Activated naive CD8-positive, alpha-beta T cell treated with anti-CD3 and anti-CD28 coated beads for 36 hours (primary cell): ENCODE data around the gene RHO. TPM values are rescaled to one million over a fixed set of nuclear protein-coding genes. Genes with fewer than 3 reads are reported as not detected.

ENCODE experiments used
- DNase-seq: peaks from one replicate; pipeline ENCODE4 v3.0.0; 2021
- H3K27ac Mint-ChIP-seq: one replicate; pipeline ENCODE4 v1.8.0; 2022; ENCODE audit warnings: mild to moderate bottlenecking, moderate library complexity, mixed read lengths
- H3K27me3 Mint-ChIP-seq: one replicate; pipeline ENCODE4 v1.8.0; 2022; ENCODE audit warnings: mild to moderate bottlenecking, mixed read lengths
- H3K36me3 Mint-ChIP-seq: one replicate; pipeline ENCODE4 v1.8.0; 2021; ENCODE audit warnings: mild to moderate bottlenecking, mixed read lengths
- H3K4me1 Mint-ChIP-seq: one replicate; pipeline ENCODE4 v1.8.0; 2021; ENCODE audit warnings: mixed read lengths
- H3K4me3 Mint-ChIP-seq: one replicate; pipeline ENCODE4 v1.8.0; 2022; ENCODE audit warnings: mild to moderate bottlenecking, moderate library complexity, mixed read lengths
- H3K9me3 Mint-ChIP-seq: one replicate; pipeline ENCODE4 v1.8.0; 2022; ENCODE audit warnings: mixed read lengths
- total RNA-seq, 2 experiments: library from RNA; stranded (reverse); gene quantifications; one replicate each; pipeline ENCODE4 v1.2.3, GENCODE V29; 2021

Gene RHO
- total RNA-seq, 2 experiments from 2014 or later: not detected

- Mint-ChIP-seq H3K4me1 (no peaks in the 10 kb centered on the region), H3K36me3 (no peaks in the 10 kb centered on the region), H3K9me3 (no peaks in the 10 kb centered on the region), H3K27me3 (no peaks in the 10 kb centered on the region), H3K4me3 (no peak overlapping the region), H3K27ac (no peak overlapping the region)
- DNase-seq: no peak
Observed at GRCh38 chr3:129524081-129524480, 4.4 kb upstream of the RHO start.

- H3K4me3 Mint-ChIP-seq: no peak overlapping the region
- H3K27ac Mint-ChIP-seq: no peak overlapping the region
- H3K9me3 Mint-ChIP-seq: no peaks in the 10 kb centered on the region
- H3K27me3 Mint-ChIP-seq: no peaks in the 10 kb centered on the region
- no peaks in the 10 kb centered on the region for H3K36me3 Mint-ChIP-seq
- DNase-seq: no peak
- H3K4me1 Mint-ChIP-seq: no peaks in the 10 kb centered on the region
Observed at GRCh38 chr3:129525341-129525968, 3.0 kb upstream of the RHO start.

- Mint-ChIP-seq H3K27me3 (no peaks in the 10 kb centered on the region), H3K4me3 (no peak overlapping the region), H3K9me3 (no peaks in the 10 kb centered on the region), H3K4me1 (no peaks in the 10 kb centered on the region), H3K27ac (no peak overlapping the region), H3K36me3 (no peaks in the 10 kb centered on the region)
- no peak for DNase-seq
Observed at GRCh38 chr3:129526121-129526900, 2.1 kb upstream of the RHO start.

GRCh38 chr3:129527262-129527661 lies 1.2 kb upstream of the RHO start:
- Mint-ChIP-seq H3K27me3 (no peaks in the 10 kb centered on the region), H3K4me3 (no peak overlapping the region), H3K27ac (no peak overlapping the region)

GRCh38 chr3:129529436-129530210 lies 1.2 kb downstream of the RHO start:
- H3K27ac Mint-ChIP-seq: no peak overlapping the region
- H3K27me3 Mint-ChIP-seq: no peaks in the 10 kb centered on the region
- H3K36me3 Mint-ChIP-seq: no peaks in the 10 kb centered on the region
- H3K4me3 Mint-ChIP-seq: no peak overlapping the region
- H3K4me1 Mint-ChIP-seq: peaks cover under 1% of the 10 kb centered on the region
- no peak for DNase-seq
- H3K9me3 Mint-ChIP-seq: no peaks in the 10 kb centered on the region

More at GRCh38 chr3:129527262-129527661, 1.2 kb upstream of the RHO start:
- Mint-ChIP-seq H3K4me1 (no peaks in the 10 kb centered on the region), H3K9me3 (no peaks in the 10 kb centered on the region), H3K36me3 (no peaks in the 10 kb centered on the region)
- no peak for DNase-seq

- no peaks in the 10 kb centered on the region for H3K36me3 Mint-ChIP-seq
- H3K27ac Mint-ChIP-seq: no peak overlapping the region
- H3K4me1 Mint-ChIP-seq: peaks cover 3% of the 10 kb centered on the region
- no peak for DNase-seq
- H3K27me3 Mint-ChIP-seq: no peaks in the 10 kb centered on the region
- no peak overlapping the region for H3K4me3 Mint-ChIP-seq
- H3K9me3 Mint-ChIP-seq: no peaks in the 10 kb centered on the region
Observed at GRCh38 chr3:129530251-129530791, 1.9 kb downstream of the RHO start.

- Mint-ChIP-seq H3K27ac (no peak overlapping the region), H3K36me3 (no peaks in the 10 kb centered on the region), H3K4me3 (no peak overlapping the region), H3K9me3 (no peaks in the 10 kb centered on the region), H3K4me1 (peaks cover 3% of the 10 kb centered on the region), H3K27me3 (no peaks in the 10 kb centered on the region)
- no peak for DNase-seq
Observed at GRCh38 chr3:129530821-129531220, 2.4 kb downstream of the RHO start.

- Mint-ChIP-seq H3K4me1 (peaks cover 3% of the 10 kb centered on the region), H3K27me3 (no peaks in the 10 kb centered on the region), H3K4me3 (no peak overlapping the region), H3K27ac (no peak overlapping the region), H3K36me3 (no peaks in the 10 kb centered on the region), H3K9me3 (no peaks in the 10 kb centered on the region)
- no peak for DNase-seq
Observed at GRCh38 chr3:129531699-129532098, 3.3 kb downstream of the RHO start.

GRCh38 chr3:129532261-129532660 lies 3.8 kb downstream of the RHO start:
- peaks cover 3% of the 10 kb centered on the region for H3K4me1 Mint-ChIP-seq
- H3K27me3 Mint-ChIP-seq: no peaks in the 10 kb centered on the region
- H3K9me3 Mint-ChIP-seq: no peaks in the 10 kb centered on the region
- no peaks in the 10 kb centered on the region for H3K36me3 Mint-ChIP-seq
- no peak overlapping the region for H3K27ac Mint-ChIP-seq
- DNase-seq: no peak
- H3K4me3 Mint-ChIP-seq: no peak overlapping the region

GRCh38 chr3:129533406-129533805 lies 5.0 kb downstream of the RHO start:
- Mint-ChIP-seq H3K4me3 (no peak overlapping the region), H3K27me3 (no peaks in the 10 kb centered on the region), H3K36me3 (no peaks in the 10 kb centered on the region), H3K4me1 (peaks cover 3% of the 10 kb centered on the region), H3K9me3 (no peaks in the 10 kb centered on the region), H3K27ac (no peak overlapping the region)
- no peak for DNase-seq

GRCh38 chr3:129534428-129535027 lies 6.1 kb downstream of the RHO start:
- H3K9me3 Mint-ChIP-seq: no peaks in the 10 kb centered on the region
- no peak overlapping the region for H3K4me3 Mint-ChIP-seq

GRCh38 chr3:129535075-129535474 lies 6.6 kb downstream of the RHO start:
- H3K27ac Mint-ChIP-seq: no peak overlapping the region

More at GRCh38 chr3:129534428-129535027, 6.1 kb downstream of the RHO start:
- no peak for DNase-seq
- no peak overlapping the region for H3K27ac Mint-ChIP-seq
- no peaks in the 10 kb centered on the region for H3K27me3 Mint-ChIP-seq
- H3K36me3 Mint-ChIP-seq: no peaks in the 10 kb centered on the region
- H3K4me1 Mint-ChIP-seq: peaks cover 3% of the 10 kb centered on the region

GRCh38 chr3:129536374-129536667 lies 7.9 kb downstream of the RHO start:
- Mint-ChIP-seq H3K27ac (no peak overlapping the region), H3K27me3 (no peaks in the 10 kb centered on the region), H3K4me1 (peaks cover 3% of the 10 kb centered on the region), H3K4me3 (no peak overlapping the region), H3K9me3 (no peaks in the 10 kb centered on the region), H3K36me3 (no peaks in the 10 kb centered on the region)
- DNase-seq: no peak

More at GRCh38 chr3:129535075-129535474, 6.6 kb downstream of the RHO start:
- DNase-seq: no peak
- Mint-ChIP-seq H3K4me1 (peaks cover 3% of the 10 kb centered on the region), H3K27me3 (no peaks in the 10 kb centered on the region), H3K9me3 (no peaks in the 10 kb centered on the region), H3K36me3 (no peaks in the 10 kb centered on the region), H3K4me3 (no peak overlapping the region)

GRCh38 chr3:129536804-129537203 lies 8.4 kb downstream of the RHO start:
- Mint-ChIP-seq H3K27ac (no peak overlapping the region), H3K27me3 (no peaks in the 10 kb centered on the region), H3K4me3 (no peak overlapping the region), H3K9me3 (no peaks in the 10 kb centered on the region), H3K36me3 (no peaks in the 10 kb centered on the region), H3K4me1 (peaks cover 3% of the 10 kb centered on the region)
- DNase-seq: no peak

- H3K36me3 Mint-ChIP-seq: no peaks in the 10 kb centered on the region
Observed at GRCh38 chr3:129539206-129539605, 10.8 kb downstream of the RHO start.

More at GRCh38 chr3:129539206-129539605, 10.8 kb downstream of the RHO start:
- DNase-seq: no peak
- no peak overlapping the region for H3K4me3 Mint-ChIP-seq
- no peaks in the 10 kb centered on the region for H3K27me3 Mint-ChIP-seq
- no peak overlapping the region for H3K27ac Mint-ChIP-seq
- H3K9me3 Mint-ChIP-seq: no peaks in the 10 kb centered on the region
- peaks cover 3% of the 10 kb centered on the region for H3K4me1 Mint-ChIP-seq
